SH-SY5Y (cell line): ENCODE results near the gene LOXL4.

Experiments
- GATA2 ChIP-seq: IDR thresholded peaks from 2 replicates; pipeline ENCODE4 v1.6.1; 2011; ENCODE audit warnings: mild to moderate bottlenecking, low read depth, low read length
- GATA3 ChIP-seq: IDR thresholded peaks from 2 replicates; pipeline ENCODE4 v1.6.1; 2011; ENCODE audit warnings: low read depth, mild to moderate bottlenecking, low read length, moderate library complexity

- TF ChIP-seq GATA3 (no peak), GATA2 (no peak)
Observed at GRCh38 chr10:98260350-98260749, 7.6 kb downstream of the LOXL4 start.
